ENCODE results near the gene IGFL3. TPM values are rescaled to one million over a fixed set of nuclear protein-coding genes. Genes with fewer than 3 reads are reported as not detected.

The IGFL3 gene
- total and polyA plus RNA-seq, 3 donors from 2014 or later, result not detected

GRCh38 chr19:46159418-46160232 is 35.1 kb upstream of the IGFL3 start:
- no peaks in the 10 kb centered on the region for H3K9me3 ChIP-seq
- 78 to 82% methylated on average over 4 of the region's 4 CpGs for WGBS, 2 donors
- no peaks in the 10 kb centered on the region for H3K27me3 ChIP-seq
- H3K4me1 ChIP-seq, result no peaks in the 10 kb centered on the region
- intact Hi-C loops (cut with DNase I; ENCODE audit: low total_unique reads), result no loop called here
- DNase-seq, result no peak
- H3K36me3 ChIP-seq (ENCODE audit: low read depth, missing control alignments), result no peaks in the 10 kb centered on the region
- TF ChIP-seq POLR2A (IDR thresholded peaks at IDR 0.05) (no peak), CTCF (IDR thresholded peaks at IDR 0.05) (no peak)
- no peak overlapping the region for H3K27ac ChIP-seq
- H3K4me3 ChIP-seq, result no peak overlapping the region

GRCh38 chr19:46155237-46155636 is 30.7 kb upstream of the IGFL3 start:
- 61 to 88% methylated on average over 3 of the region's 3 CpGs for WGBS, 2 donors
- H3K36me3 ChIP-seq (ENCODE audit: low read depth, missing control alignments), result no peaks in the 10 kb centered on the region
- intact Hi-C loops (cut with DNase I; ENCODE audit: low total_unique reads), result no loop called here
- no peaks in the 10 kb centered on the region for H3K27me3 ChIP-seq
- H3K27ac ChIP-seq, result no peak overlapping the region
- H3K9me3 ChIP-seq, result no peaks in the 10 kb centered on the region
- H3K4me1 ChIP-seq, result no peaks in the 10 kb centered on the region
- TF ChIP-seq POLR2A (IDR thresholded peaks at IDR 0.05) (no peak), CTCF (IDR thresholded peaks at IDR 0.05) (no peak)
- no peak overlapping the region for H3K4me3 ChIP-seq
- no peak for DNase-seq

GRCh38 chr19:46150606-46151005 is 26.1 kb upstream of the IGFL3 start:
- intact Hi-C loops (cut with DNase I; ENCODE audit: low total_unique reads), result no loop called here
- no peaks in the 10 kb centered on the region for H3K36me3 ChIP-seq (ENCODE audit: low read depth, missing control alignments)
- no peaks in the 10 kb centered on the region for H3K4me1 ChIP-seq
- H3K27ac ChIP-seq, result no peak overlapping the region
- no peak for TF ChIP-seq POLR2A (IDR thresholded peaks at IDR 0.05)
- WGBS, 2 donors, result 78% methylated on average over 5 of the region's 5 CpGs
- H3K4me3 ChIP-seq, result no peak overlapping the region
- no peaks in the 10 kb centered on the region for H3K27me3 ChIP-seq
- no peaks in the 10 kb centered on the region for H3K9me3 ChIP-seq
- no peak for DNase-seq

- no peak for DNase-seq
- no peak within 1 kb of the TSS for H3K4me3 ChIP-seq
- H3K27me3 ChIP-seq, result no peaks in the 10 kb centered on the region
- 65 to 67% methylated on average over 6 of the region's 6 CpGs for WGBS, 2 donors
- no peak for TF ChIP-seq POLR2A (IDR thresholded peaks at IDR 0.05)
- no peak for TF ChIP-seq CTCF (IDR thresholded peaks at IDR 0.05)
- intact Hi-C loops (cut with DNase I; ENCODE audit: low total_unique reads), result no loop called here
- no peaks in the 10 kb centered on the region for H3K9me3 ChIP-seq
- H3K27ac ChIP-seq, result no peak within 1 kb of the TSS
- H3K4me1 ChIP-seq, result no peaks in the 10 kb centered on the region
- H3K36me3 ChIP-seq (ENCODE audit: low read depth, missing control alignments), result no peaks in the 10 kb centered on the region
Measured at GRCh38 chr19:46147791-46148288, 23.4 kb upstream of the IGFL3 start, which contains the start of gene IGFL2. Gene IGFL2, plus strand, starts transcription at chr19:46148238. Its CDS starts 41 bp downstream, at chr19:46148279.

- no peak for DNase-seq
- no peaks in the 10 kb centered on the region for H3K4me1 ChIP-seq
- H3K4me3 ChIP-seq, result no peak overlapping the region
- H3K27me3 ChIP-seq, result no peaks in the 10 kb centered on the region
- H3K9me3 ChIP-seq, result no peaks in the 10 kb centered on the region
- H3K36me3 ChIP-seq (ENCODE audit: low read depth, missing control alignments), result no peaks in the 10 kb centered on the region
- 46 to 49% methylated on average over 8 of the region's 8 CpGs for WGBS, 2 donors
- no peak overlapping the region for H3K27ac ChIP-seq
- TF ChIP-seq POLR2A (IDR thresholded peaks at IDR 0.05) (no peak), CTCF (IDR thresholded peaks at IDR 0.05) (no peak)
- intact Hi-C loops (cut with DNase I; ENCODE audit: low total_unique reads), result no loop called here
Measured at GRCh38 chr19:46147166-46147740, 22.8 kb upstream of the IGFL3 start.
